ENCODE measurements around the gene ARMC6.
"Not testable (repeated sequence)": the region's sequence is repeated elsewhere in the genome, so short reads cannot be mapped to it uniquely, and the experiment has no call there.

Gene ARMC6

GRCh38 chr19:19068659-19069654 is 35.6 kb downstream of the ARMC6 start:
- no peak for DNase-seq (ENCODE audit: insufficient read length, low spot score)

GRCh38 chr19:19071897-19072296 is 38.5 kb downstream of the ARMC6 start:
- FAIRE-seq = no peak
- no peak for DNase-seq (ENCODE audit: insufficient read length, low spot score)

More at GRCh38 chr19:19068659-19069654, 35.6 kb downstream of the ARMC6 start:
- no peak for FAIRE-seq

- DNase-seq (ENCODE audit: insufficient read length, low spot score) (no peak), FAIRE-seq (peak; percentile 73)
Observed at GRCh38 chr19:19074196-19074882, 40.9 kb downstream of the ARMC6 start.

GRCh38 chr19:19075126-19075525 is 41.7 kb downstream of the ARMC6 start:
- FAIRE-seq = no peak

GRCh38 chr19:19076476-19076875 is 43.1 kb downstream of the ARMC6 start:
- no peak for DNase-seq (ENCODE audit: insufficient read length, low spot score)

More at GRCh38 chr19:19075126-19075525, 41.7 kb downstream of the ARMC6 start:
- no peak for DNase-seq (ENCODE audit: insufficient read length, low spot score)

GRCh38 chr19:19077103-19077502 is 43.7 kb downstream of the ARMC6 start:
- DNase-seq (ENCODE audit: insufficient read length, low spot score) (no peak), FAIRE-seq (no peak)

More at GRCh38 chr19:19076476-19076875, 43.1 kb downstream of the ARMC6 start:
- FAIRE-seq = no peak

GRCh38 chr19:19078801-19079200 is 45.4 kb downstream of the ARMC6 start:
- DNase-seq (ENCODE audit: insufficient read length, low spot score) (no peak), FAIRE-seq (no peak)

- FAIRE-seq (no peak), DNase-seq (ENCODE audit: insufficient read length, low spot score) (no peak)
Observed at GRCh38 chr19:19079571-19079970, 46.2 kb downstream of the ARMC6 start.

- DNase-seq (ENCODE audit: insufficient read length, low spot score) (no peak), FAIRE-seq (no peak)
Observed at GRCh38 chr19:19081642-19082151, 48.3 kb downstream of the ARMC6 start.

- FAIRE-seq = peak; percentile 60
- DNase-seq (ENCODE audit: insufficient read length, low spot score) = no peak
Observed at GRCh38 chr19:19083413-19084178, 50.2 kb downstream of the ARMC6 start.

- FAIRE-seq (no peak), DNase-seq (ENCODE audit: insufficient read length, low spot score) (no peak)
Observed at GRCh38 chr19:19087676-19088075, 54.3 kb downstream of the ARMC6 start.

- DNase-seq (ENCODE audit: insufficient read length, low spot score) = no peak
- FAIRE-seq = no peak
Observed at GRCh38 chr19:19094513-19094912, 61.1 kb downstream of the ARMC6 start.

- FAIRE-seq (no peak), DNase-seq (ENCODE audit: insufficient read length, low spot score) (no peak)
Observed at GRCh38 chr19:19095691-19096090, 62.3 kb downstream of the ARMC6 start.

GRCh38 chr19:19096641-19097627 is 63.5 kb downstream of the ARMC6 start:
- FAIRE-seq (no peak), DNase-seq (ENCODE audit: insufficient read length, low spot score) (no peak)

- FAIRE-seq (no peak), DNase-seq (ENCODE audit: insufficient read length, low spot score) (no peak)
Observed at GRCh38 chr19:19098084-19098702, 64.8 kb downstream of the ARMC6 start.

GRCh38 chr19:19098703-19099632 is 65.6 kb downstream of the ARMC6 start:
- DNase-seq (ENCODE audit: insufficient read length, low spot score) (no peak), FAIRE-seq (no peak)

GRCh38 chr19:19101540-19101939 is 68.1 kb downstream of the ARMC6 start:
- FAIRE-seq = no peak
- no peak for DNase-seq (ENCODE audit: insufficient read length, low spot score)

GRCh38 chr19:19102566-19102965 is 69.2 kb downstream of the ARMC6 start:
- DNase-seq (ENCODE audit: insufficient read length, low spot score); FAIRE-seq: not testable (repeated sequence)
